Astrocyte (in vitro differentiated cells and primary cell): Measurements from ENCODE around the gene CTBP2. TPM values are rescaled to one million over a fixed set of nuclear protein-coding genes. Genes with fewer than 3 reads are reported as not detected.
A peak's percentile ranks its signal among the peaks of the same experiment; 100 is the strongest.

ENCODE experiments used
- DNase-seq: peaks from one replicate; pipeline ENCODE4 v3.0.0-alpha.2; 2010; ENCODE audit warnings: low read depth
- FAIRE-seq: peaks from 2 replicates; lab custom pipeline; 2011; peaks lifted over from hg19 to GRCh38; lab: Jason Lieb, UNC
- H2AFZ ChIP-seq: 2 replicates; pipeline ENCODE4 v1.6.0; 2012; ENCODE audit warnings: low read depth, low read length, inconsistent platforms
- H3K27ac ChIP-seq: 2 replicates; pipeline ENCODE4 v1.5.1; 2011; ENCODE audit warnings: low read depth, low read length, inconsistent platforms
- H3K27me3 ChIP-seq: 2 replicates; pipeline ENCODE4 v1.6.0; 2011; ENCODE audit warnings: low read length, inconsistent platforms; ENCODE audit not compliant: insufficient read depth
- H3K36me3 ChIP-seq: 2 replicates; pipeline ENCODE4 v1.5.1; 2011; ENCODE audit warnings: low read length, inconsistent platforms; ENCODE audit not compliant: insufficient read depth
- H3K4me1 ChIP-seq: 2 replicates; pipeline ENCODE4 v1.5.1; 2011; ENCODE audit warnings: low read length, inconsistent platforms; ENCODE audit not compliant: insufficient read depth
- H3K4me2 ChIP-seq: 2 replicates; pipeline ENCODE4 v1.6.0; 2012; ENCODE audit warnings: low read length, inconsistent platforms
- H3K4me3 ChIP-seq: 2 replicates; pipeline ENCODE4 v1.5.1; 2011; ENCODE audit warnings: low read depth, mild to moderate bottlenecking, low read length, inconsistent platforms; ENCODE audit not compliant: insufficient read depth
- H3K79me2 ChIP-seq: 2 replicates; pipeline ENCODE4 v1.6.0; 2012; ENCODE audit warnings: mild to moderate bottlenecking, low read length, inconsistent platforms; ENCODE audit not compliant: insufficient read depth
- H3K9ac ChIP-seq: 2 replicates; pipeline ENCODE4 v1.6.0; 2012; ENCODE audit warnings: mild to moderate bottlenecking, low read length, inconsistent platforms
- H3K9me3 ChIP-seq: 2 replicates; pipeline ENCODE4 v1.5.1; 2012; ENCODE audit warnings: low read depth, mild to moderate bottlenecking, low read length, inconsistent platforms; ENCODE audit not compliant: insufficient read depth
- H4K20me1 ChIP-seq: 2 replicates; pipeline ENCODE4 v1.6.0; 2012; ENCODE audit warnings: low read length, inconsistent platforms; ENCODE audit not compliant: insufficient read depth
- H3K27ac Mint-ChIP-seq: one replicate; pipeline ENCODE4 v1.8.0; 2021; ENCODE audit warnings: mild to moderate bottlenecking, mixed read lengths; ENCODE audit not compliant: unreplicated experiment
- H3K27me3 Mint-ChIP-seq: one replicate; pipeline ENCODE4 v1.8.0; 2021; ENCODE audit warnings: low read depth, mixed read lengths; ENCODE audit not compliant: unreplicated experiment
- H3K36me3 Mint-ChIP-seq: one replicate; pipeline ENCODE4 v1.8.0; 2021; ENCODE audit warnings: low read depth, mixed read lengths; ENCODE audit not compliant: unreplicated experiment
- H3K4me1 Mint-ChIP-seq: one replicate; pipeline ENCODE4 v1.8.0; 2021; ENCODE audit warnings: low read depth, mixed read lengths; ENCODE audit not compliant: unreplicated experiment
- H3K4me3 Mint-ChIP-seq: one replicate; pipeline ENCODE4 v1.8.0; 2021; ENCODE audit warnings: mild to moderate bottlenecking, moderate library complexity, mixed read lengths; ENCODE audit not compliant: unreplicated experiment
- H3K9me3 Mint-ChIP-seq: one replicate; pipeline ENCODE4 v1.8.0; 2021; ENCODE audit warnings: mild to moderate bottlenecking, mixed read lengths; ENCODE audit not compliant: unreplicated experiment
- EZH2 ChIP-seq: IDR thresholded peaks from 2 replicates; pipeline ENCODE4 v1.6.1; 2012; ENCODE audit warnings: mild to moderate bottlenecking, low read length, inconsistent platforms; ENCODE audit not compliant: insufficient read depth
- total RNA-seq: library from RNA; stranded (reverse); gene quantifications from 2 replicates; pipeline ENCODE4 v1.2.1, GENCODE V29; 2021
- TF ChIP-seq, protein P1 (sequence below): IDR thresholded peaks from 2 replicates; pipeline ENCODE4 v1.5.1; 2011; ENCODE audit warnings: low read depth, mild to moderate bottlenecking, inconsistent platforms, low read length, moderate library complexity; ENCODE audit not compliant: insufficient read depth

Gene CTBP2
- total RNA-seq, 1 donor from 2014 or later, result 109 TPM

DNA sequence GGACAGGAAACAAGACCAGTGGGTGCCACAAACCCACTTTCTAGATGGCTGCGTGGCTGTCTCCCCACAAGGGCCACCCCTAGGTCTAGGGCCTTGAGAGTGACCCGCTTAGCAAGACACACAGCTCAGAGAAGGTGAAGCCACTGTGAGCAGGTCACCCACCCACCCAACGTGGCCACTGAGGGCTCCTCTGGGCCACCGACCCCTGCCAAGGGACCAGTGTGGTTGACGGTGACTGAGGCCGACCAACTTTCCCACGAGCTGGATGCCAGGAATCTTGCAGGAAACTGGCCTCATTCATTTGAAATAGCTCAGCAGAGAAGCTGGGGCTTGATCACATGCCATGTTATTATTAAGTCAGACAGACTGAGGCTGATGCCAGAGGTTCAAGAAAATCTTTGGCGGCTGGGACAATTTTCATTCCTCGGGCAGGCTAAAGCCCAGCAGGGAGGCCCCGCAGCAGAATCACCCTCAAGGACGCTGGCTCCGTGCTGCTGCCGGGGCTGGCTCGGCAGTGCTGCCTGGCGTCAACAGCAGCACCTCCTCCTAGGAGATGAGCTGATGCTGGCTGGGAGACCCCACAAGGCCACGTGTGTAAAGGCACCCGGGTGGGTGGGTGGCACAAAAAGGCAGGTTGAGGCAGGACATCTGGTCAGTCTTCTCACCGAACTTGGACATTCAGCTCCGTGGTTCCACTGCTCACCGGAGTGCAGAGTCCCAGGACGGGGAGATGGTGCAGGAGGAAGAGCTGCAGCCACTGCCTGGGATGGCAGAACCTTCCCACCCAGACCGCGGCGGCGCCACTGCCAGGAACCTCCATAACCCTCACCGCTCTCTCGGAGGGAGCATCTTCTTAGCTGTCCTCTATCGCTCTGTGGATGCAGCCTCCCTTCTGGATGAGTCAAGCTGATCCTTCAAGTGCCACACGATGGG lies 160.7 kb downstream of the CTBP2 start:
- peaks cover 42% of the 10 kb centered on the region for H3K79me2 ChIP-seq
- H3K4me2 ChIP-seq, result peak overlapping the region; percentile 42
- H3K4me1 ChIP-seq, result peaks cover 21% of the 10 kb centered on the region
- Mint-ChIP-seq H3K4me3 (no peak overlapping the region), H3K9me3 (no peaks in the 10 kb centered on the region), H3K27me3 (no peaks in the 10 kb centered on the region), H3K36me3 (peaks cover 11% of the 10 kb centered on the region), H3K27ac (peak overlapping the region; percentile 75), H3K4me1 (peaks cover 5% of the 10 kb centered on the region)
- H4K20me1 ChIP-seq, result peaks cover 87% of the 10 kb centered on the region
- peak; percentile 90 for DNase-seq
- peak overlapping the region; percentile 64 for H3K9ac ChIP-seq
- peaks cover 4% of the 10 kb centered on the region for H3K36me3 ChIP-seq
- no peaks in the 10 kb centered on the region for H3K9me3 ChIP-seq
- no peaks in the 10 kb centered on the region for H3K27me3 ChIP-seq
- TF ChIP-seq EZH2, result no peak
- TF ChIP-seq, protein P1, sequence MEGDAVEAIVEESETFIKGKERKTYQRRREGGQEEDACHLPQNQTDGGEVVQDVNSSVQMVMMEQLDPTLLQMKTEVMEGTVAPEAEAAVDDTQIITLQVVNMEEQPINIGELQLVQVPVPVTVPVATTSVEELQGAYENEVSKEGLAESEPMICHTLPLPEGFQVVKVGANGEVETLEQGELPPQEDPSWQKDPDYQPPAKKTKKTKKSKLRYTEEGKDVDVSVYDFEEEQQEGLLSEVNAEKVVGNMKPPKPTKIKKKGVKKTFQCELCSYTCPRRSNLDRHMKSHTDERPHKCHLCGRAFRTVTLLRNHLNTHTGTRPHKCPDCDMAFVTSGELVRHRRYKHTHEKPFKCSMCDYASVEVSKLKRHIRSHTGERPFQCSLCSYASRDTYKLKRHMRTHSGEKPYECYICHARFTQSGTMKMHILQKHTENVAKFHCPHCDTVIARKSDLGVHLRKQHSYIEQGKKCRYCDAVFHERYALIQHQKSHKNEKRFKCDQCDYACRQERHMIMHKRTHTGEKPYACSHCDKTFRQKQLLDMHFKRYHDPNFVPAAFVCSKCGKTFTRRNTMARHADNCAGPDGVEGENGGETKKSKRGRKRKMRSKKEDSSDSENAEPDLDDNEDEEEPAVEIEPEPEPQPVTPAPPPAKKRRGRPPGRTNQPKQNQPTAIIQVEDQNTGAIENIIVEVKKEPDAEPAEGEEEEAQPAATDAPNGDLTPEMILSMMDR, result no peak
- peak overlapping the region; percentile 74 for H3K27ac ChIP-seq
- H3K4me3 ChIP-seq, result no peak overlapping the region
- peak; percentile 34 for FAIRE-seq
- H2AFZ ChIP-seq, result no peak overlapping the region

DNA sequence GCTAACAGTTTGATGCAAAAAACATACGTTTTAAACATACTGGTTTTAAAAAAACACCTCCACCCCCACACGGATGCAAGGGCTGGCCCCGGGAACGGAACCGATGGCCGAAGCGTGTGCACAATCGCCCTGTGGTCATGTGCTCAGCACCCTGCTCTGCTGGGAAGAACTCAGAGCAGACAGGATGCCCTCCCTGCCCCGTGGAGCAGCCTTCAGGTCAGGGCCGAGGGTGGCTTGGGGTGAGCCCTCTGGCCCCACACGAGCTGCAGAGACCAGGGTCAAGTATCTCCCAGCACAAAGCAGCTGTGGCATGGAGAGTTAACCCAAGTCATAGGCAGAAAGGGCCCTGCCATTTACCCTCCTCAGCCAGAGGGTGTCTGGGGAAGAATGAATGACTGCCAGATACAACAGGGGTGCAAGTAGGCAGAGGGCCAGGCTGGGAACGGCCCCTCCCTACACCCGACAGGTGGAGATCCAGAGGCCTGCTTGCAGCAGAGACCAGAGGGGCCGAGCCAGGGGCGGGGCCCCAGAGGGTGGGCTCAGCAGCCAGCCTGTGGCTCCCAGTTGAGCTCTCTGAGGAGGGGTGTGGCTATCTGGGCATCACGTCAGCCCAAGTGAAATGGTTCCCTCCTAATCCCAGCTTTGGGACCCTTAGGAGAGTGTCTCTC lies 161.6 kb downstream of the CTBP2 start:
- Histone ChIP-seq H3K36me3 (peaks cover 6% of the 10 kb centered on the region), H3K4me3 (no peak overlapping the region), H3K4me2 (no peak overlapping the region), H3K79me2 (peaks cover 34% of the 10 kb centered on the region), H3K9me3 (no peaks in the 10 kb centered on the region), H3K9ac (peak overlapping the region; percentile 64), H3K27ac (peak overlapping the region; percentile 74), H3K27me3 (no peaks in the 10 kb centered on the region), H3K4me1 (peaks cover 21% of the 10 kb centered on the region), H4K20me1 (peaks cover 84% of the 10 kb centered on the region), H2AFZ (no peak overlapping the region)
- DNase-seq (no peak), FAIRE-seq (no peak)
- TF ChIP-seq, protein P1, result no peak
- no peak for TF ChIP-seq EZH2
- no peak overlapping the region for H3K27ac Mint-ChIP-seq
- H3K4me3 Mint-ChIP-seq, result no peak overlapping the region
- peaks cover 5% of the 10 kb centered on the region for H3K4me1 Mint-ChIP-seq
- no peaks in the 10 kb centered on the region for H3K27me3 Mint-ChIP-seq
- H3K36me3 Mint-ChIP-seq, result peaks cover 15% of the 10 kb centered on the region
- no peaks in the 10 kb centered on the region for H3K9me3 Mint-ChIP-seq
